Ishikawa (cell line): ENCODE results near the gene PON1.

ENCODE experiments used
- CREB1 ChIP-seq: IDR thresholded peaks from 2 replicates; pipeline ENCODE4 v1.6.1; 2012; ENCODE audit warnings: low read depth
- EGR1 ChIP-seq: IDR thresholded peaks from 2 replicates; pipeline ENCODE4 v1.6.1; 2012
- EP300 ChIP-seq: IDR thresholded peaks from 2 replicates; pipeline ENCODE4 v1.6.1; 2012; ENCODE audit warnings: borderline replicate concordance
- FOXM1 ChIP-seq: IDR thresholded peaks from 2 replicates; pipeline ENCODE4 v1.6.1; 2012; ENCODE audit warnings: low read depth, borderline replicate concordance
- NFIC ChIP-seq: IDR thresholded peaks from 2 replicates; pipeline ENCODE4 v1.6.1; 2012
- RAD21 ChIP-seq: IDR thresholded peaks from 2 replicates; pipeline ENCODE4 v1.6.1; 2012; ENCODE audit warnings: low read depth
- TAF1 ChIP-seq: IDR thresholded peaks from 2 replicates; pipeline ENCODE4 v1.6.1; 2012; ENCODE audit warnings: low read depth, mild to moderate bottlenecking
- TCF12 ChIP-seq: IDR thresholded peaks from 2 replicates; pipeline ENCODE4 v1.6.1; 2012; ENCODE audit warnings: low read depth
- TEAD4 ChIP-seq: IDR thresholded peaks from 2 replicates; pipeline ENCODE4 v1.6.1; 2012
- USF1 ChIP-seq: IDR thresholded peaks from 2 replicates; pipeline ENCODE4 v1.6.1; 2012
- YY1 ChIP-seq: IDR thresholded peaks from 2 replicates; pipeline ENCODE4 v1.6.1; 2012; ENCODE audit warnings: low read depth
- ZBTB7A ChIP-seq: IDR thresholded peaks from 2 replicates; pipeline ENCODE4 v1.6.1; 2012; ENCODE audit warnings: low read depth
- TF ChIP-seq, protein P1 (sequence below): IDR thresholded peaks from 2 replicates; pipeline ENCODE4 v1.6.1; 2012
- TF ChIP-seq, protein P2 (sequence below): IDR thresholded peaks from 2 replicates; pipeline ENCODE4 v1.6.1; 2012; ENCODE audit warnings: low read depth, mild to moderate bottlenecking

- TF ChIP-seq CREB1: no peak
- TF ChIP-seq, protein P1, sequence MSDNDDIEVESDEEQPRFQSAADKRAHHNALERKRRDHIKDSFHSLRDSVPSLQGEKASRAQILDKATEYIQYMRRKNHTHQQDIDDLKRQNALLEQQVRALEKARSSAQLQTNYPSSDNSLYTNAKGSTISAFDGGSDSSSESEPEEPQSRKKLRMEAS: no peak
- no peak for TF ChIP-seq TCF12
- TF ChIP-seq EP300: no peak
- TF ChIP-seq TEAD4: no peak
- no peak for TF ChIP-seq RAD21
- TF ChIP-seq, protein P2, sequence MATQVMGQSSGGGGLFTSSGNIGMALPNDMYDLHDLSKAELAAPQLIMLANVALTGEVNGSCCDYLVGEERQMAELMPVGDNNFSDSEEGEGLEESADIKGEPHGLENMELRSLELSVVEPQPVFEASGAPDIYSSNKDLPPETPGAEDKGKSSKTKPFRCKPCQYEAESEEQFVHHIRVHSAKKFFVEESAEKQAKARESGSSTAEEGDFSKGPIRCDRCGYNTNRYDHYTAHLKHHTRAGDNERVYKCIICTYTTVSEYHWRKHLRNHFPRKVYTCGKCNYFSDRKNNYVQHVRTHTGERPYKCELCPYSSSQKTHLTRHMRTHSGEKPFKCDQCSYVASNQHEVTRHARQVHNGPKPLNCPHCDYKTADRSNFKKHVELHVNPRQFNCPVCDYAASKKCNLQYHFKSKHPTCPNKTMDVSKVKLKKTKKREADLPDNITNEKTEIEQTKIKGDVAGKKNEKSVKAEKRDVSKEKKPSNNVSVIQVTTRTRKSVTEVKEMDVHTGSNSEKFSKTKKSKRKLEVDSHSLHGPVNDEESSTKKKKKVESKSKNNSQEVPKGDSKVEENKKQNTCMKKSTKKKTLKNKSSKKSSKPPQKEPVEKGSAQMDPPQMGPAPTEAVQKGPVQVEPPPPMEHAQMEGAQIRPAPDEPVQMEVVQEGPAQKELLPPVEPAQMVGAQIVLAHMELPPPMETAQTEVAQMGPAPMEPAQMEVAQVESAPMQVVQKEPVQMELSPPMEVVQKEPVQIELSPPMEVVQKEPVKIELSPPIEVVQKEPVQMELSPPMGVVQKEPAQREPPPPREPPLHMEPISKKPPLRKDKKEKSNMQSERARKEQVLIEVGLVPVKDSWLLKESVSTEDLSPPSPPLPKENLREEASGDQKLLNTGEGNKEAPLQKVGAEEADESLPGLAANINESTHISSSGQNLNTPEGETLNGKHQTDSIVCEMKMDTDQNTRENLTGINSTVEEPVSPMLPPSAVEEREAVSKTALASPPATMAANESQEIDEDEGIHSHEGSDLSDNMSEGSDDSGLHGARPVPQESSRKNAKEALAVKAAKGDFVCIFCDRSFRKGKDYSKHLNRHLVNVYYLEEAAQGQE: no peak
- no peak for TF ChIP-seq YY1
- TF ChIP-seq NFIC: no peak
- no peak for TF ChIP-seq EGR1
- TF ChIP-seq TAF1: no peak
- TF ChIP-seq FOXM1: no peak
- TF ChIP-seq USF1: no peak
- TF ChIP-seq ZBTB7A: no peak
These were observed 5.7 kb downstream of the PON1 start for GRCh38 chr7:95318501-95319100.
